GM12878 (cell line): ENCODE data around the gene QSOX2. TPM values are rescaled to one million over a fixed set of nuclear protein-coding genes. Genes with fewer than 3 reads are reported as not detected.

Source experiments
- ATAC-seq: fragments of 200-7000 bp; cut with Tn5 transposase; 3 replicates; pipeline ENCODE4 v1.9.1; 2020; ENCODE audit warnings: mild to moderate bottlenecking, moderate library complexity
- BruUV-seq: library from RNA; stranded (reverse); fragments of 400-500 nt; replicated peaks from 2 replicates; lab custom pipeline; 2021; lab: Mats Ljungman, UMichigan
- CTCF ChIA-PET: fragments of 300-600 bp; sonication (Branson Sonifier 250); formaldehyde crosslinking; extraction: SDS; loops from one replicate; lab custom pipeline; 2021; ENCODE audit warnings: inconsistent platforms; lab: Yijun Ruan, JAX
- POLR2A ChIA-PET: fragments of 350-600 bp; formaldehyde crosslinking; extraction: SDS; loops from one replicate; lab custom pipeline; 2021; ENCODE audit warnings: inconsistent platforms; lab: Charles Lee
- RAD21 ChIA-PET: fragments of 300-600 bp; sonication (Branson Sonifier 250); formaldehyde crosslinking; loops from one replicate; lab custom pipeline; 2023; ENCODE audit warnings: antibody characterized with exemption; ENCODE audit not compliant: unreplicated experiment; lab: Charles Lee
- SMC1A ChIA-PET: fragments of 300-600 bp; sonication (Branson Sonifier 250); formaldehyde crosslinking; loops from one replicate; lab custom pipeline; 2023; ENCODE audit not compliant: unreplicated experiment, uncharacterized antibody; lab: Charles Lee
- DNase-seq: peaks from one replicate; pipeline ENCODE4 v3.0.0-alpha.2; 2011; ENCODE audit warnings: low read depth, low spot score
- FAIRE-seq: peaks from 3 replicates; lab custom pipeline; 2011; peaks lifted over from hg19 to GRCh38; lab: Jason Lieb, UNC
- H2AFZ ChIP-seq: 2 replicates; pipeline ENCODE4 v1.6.0; 2011; ENCODE audit warnings: low read depth, low read length, control low read depth; ENCODE audit not compliant: control insufficient read depth
- H3K27ac ChIP-seq: 2 replicates; pipeline ENCODE4 v1.5.1; 2011; ENCODE audit warnings: control low read depth; ENCODE audit not compliant: control insufficient read depth, insufficient read depth
- H3K27me3 ChIP-seq, 2 experiments: replicated peaks in 1 of 2; 2 replicates each; pipeline versions ENCODE4 v1.6.0 to v1.6.1; 2011; ENCODE audit warnings: low read length in 1 of 2; ENCODE audit not compliant: control insufficient read depth in 2 of 2, insufficient read depth in 2 of 2
- H3K36me3 ChIP-seq, 2 experiments: 2 replicates each; pipeline ENCODE4 v1.5.1; 2011; ENCODE audit warnings: low read length in 1 of 2; ENCODE audit not compliant: control insufficient read depth in 2 of 2, insufficient read depth in 2 of 2
- H3K4me1 ChIP-seq: 2 replicates; pipeline ENCODE4 v1.6.1; 2011; ENCODE audit warnings: mild to moderate bottlenecking, low read length, moderate library complexity, mixed read lengths; ENCODE audit not compliant: control insufficient read depth, insufficient read depth
- H3K4me2 ChIP-seq: 2 replicates; pipeline ENCODE4 v1.6.0; 2011; ENCODE audit warnings: control low read depth; ENCODE audit not compliant: control insufficient read depth, insufficient read depth
- H3K4me3 ChIP-seq: fragments of 200-600 bp; sonication (generic); 2 replicates; pipeline ENCODE4 v1.5.1; 2016
- H3K79me2 ChIP-seq: 2 replicates; pipeline ENCODE4 v1.6.0; 2011; ENCODE audit warnings: low read length; ENCODE audit not compliant: control insufficient read depth, insufficient read depth
- H3K9ac ChIP-seq: 2 replicates; pipeline ENCODE4 v1.8.0; 2011; ENCODE audit warnings: low read length, control low read depth, mixed read lengths; ENCODE audit not compliant: control insufficient read depth, insufficient read depth
- H3K9me3 ChIP-seq: replicated peaks from 3 replicates; pipeline ENCODE4 v1.5.1; 2011; ENCODE audit warnings: mild to moderate bottlenecking, low read length; ENCODE audit not compliant: control insufficient read depth, insufficient read depth
- H4K20me1 ChIP-seq: 2 replicates; pipeline ENCODE4 v1.6.0; 2011; ENCODE audit not compliant: control insufficient read depth, insufficient read depth
- ATF7 ChIP-seq: fragments of 450-650 bp; IDR thresholded peaks from 2 replicates; pipeline ENCODE4 v1.6.1; 2016; ENCODE audit warnings: low read depth, mild to moderate bottlenecking
- BCL11A ChIP-seq: IDR thresholded peaks from 2 replicates; pipeline ENCODE4 v1.6.1; 2011; ENCODE audit warnings: low read depth, low read length
- CBX5 ChIP-seq: sonication (generic); IDR thresholded peaks from 2 replicates; pipeline ENCODE4 v1.6.1; 2016; ENCODE audit warnings: low read depth, moderate library complexity, mild to moderate bottlenecking, inconsistent platforms
- EZH2 ChIP-seq: IDR thresholded peaks from 2 replicates; pipeline ENCODE4 v1.6.1; 2012; ENCODE audit warnings: low read depth, mild to moderate bottlenecking, control low read depth, inconsistent platforms, low read length, borderline replicate concordance; ENCODE audit not compliant: control insufficient read depth
- FOXM1 ChIP-seq: IDR thresholded peaks from 2 replicates; pipeline ENCODE4 v1.6.1; 2012; ENCODE audit warnings: low read depth, mild to moderate bottlenecking, inconsistent platforms, low read length, moderate library complexity
- MLLT1 ChIP-seq: fragments of 450-650 bp; IDR thresholded peaks from 2 replicates; pipeline ENCODE4 v1.6.1; 2016; ENCODE audit warnings: mild to moderate bottlenecking
- MTA2 ChIP-seq: fragments of 450-650 bp; IDR thresholded peaks from 2 replicates; pipeline ENCODE4 v1.6.1; 2016; ENCODE audit warnings: low read depth, mild to moderate bottlenecking, moderate library complexity
- MTA3 ChIP-seq: IDR thresholded peaks from 2 replicates; pipeline ENCODE4 v1.6.1; 2012; ENCODE audit warnings: low read length, inconsistent platforms, borderline replicate concordance
- MYC ChIP-seq: IDR thresholded peaks from 2 replicates; pipeline ENCODE4 v1.6.1; 2011; ENCODE audit warnings: mild to moderate bottlenecking, low read length, moderate library complexity, inconsistent platforms; ENCODE audit not compliant: insufficient read depth, insufficient replicate concordance, insufficient read length, severe bottlenecking
- PKNOX1 ChIP-seq: fragments of 450-650 bp; IDR thresholded peaks from 2 replicates; pipeline ENCODE4 v1.6.1; 2016; ENCODE audit warnings: mild to moderate bottlenecking
- PML ChIP-seq: IDR thresholded peaks from 2 replicates; pipeline ENCODE4 v1.6.1; 2012; ENCODE audit warnings: low read length, inconsistent platforms
- RELB ChIP-seq: fragments of 450-650 bp; IDR thresholded peaks from 2 replicates; pipeline ENCODE4 v1.6.1; 2017; ENCODE audit warnings: low read depth, mild to moderate bottlenecking, moderate library complexity
- SRF ChIP-seq, 2 experiments: IDR thresholded peaks; 2 replicates each; pipeline ENCODE4 v1.6.1; 2011; ENCODE audit warnings: low read depth in 2 of 2, low read length in 2 of 2, mild to moderate bottlenecking in 1 of 2, moderate library complexity in 1 of 2
- SUPT20H ChIP-seq: IDR thresholded peaks from 2 replicates; pipeline ENCODE4 v1.6.1; 2011; ENCODE audit warnings: low read depth, mild to moderate bottlenecking, low read length, moderate library complexity, borderline replicate concordance; ENCODE audit not compliant: control insufficient read depth
- TARDBP ChIP-seq: IDR thresholded peaks from 2 replicates; pipeline ENCODE4 v1.6.1; 2016; ENCODE audit warnings: borderline replicate concordance
- YBX1 ChIP-seq: fragments of 450-650 bp; IDR thresholded peaks from 2 replicates; pipeline ENCODE4 v1.6.1; 2016; ENCODE audit warnings: antibody characterized with exemption
- ZBTB33 ChIP-seq: fragments of 450-650 bp; IDR thresholded peaks from 2 replicates; pipeline ENCODE4 v1.6.1; 2017; ENCODE audit warnings: mild to moderate bottlenecking
- WGBS: methylation state at CpG from one replicate; pipeline ENCODE4 v1.1.6; 2016; ENCODE audit warnings: low lambda C conversion rate; ENCODE audit not compliant: insufficient replicate concordance, insufficient coverage; ENCODE audit errors: missing lambda C conversion rate; 5-methylcytosine and 5-hydroxymethylcytosine counted together
- in situ Hi-C: fragments of 300-500 bp; cut with MboI; formaldehyde crosslinking; loops from 9 replicates; pipeline ENCODE4 v1.14.3; 2018; ENCODE audit warnings: mixed read lengths
- intact Hi-C: fragments of 100-400 bp; cut with micrococcal nuclease; formaldehyde crosslinking; loops from one replicate; pipeline ENCODE4 v1.14.2; 2022; ENCODE audit not compliant: unreplicated experiment
- polyA plus RNA-seq, 11 experiments: library from polyadenylated mRNA; depleted of rRNA in 4 of 11; unstranded in 6 of 11; stranded (reverse) in 5 of 11; fragments of >200 nt; fragmentation: Nextera tagmentation in 4 of 11; fragmentation: Illumina TruSeq in 1 of 11; extraction: Ambion mirVana in 4 of 11; extraction: Trizol in 1 of 11; gene quantifications; 1 replicate in 1 of 11; 2 replicates in 10 of 11; pipeline versions ENCODE4 v1.2.1 to v1.2.3, GENCODE V29; 2011 to 2016; ENCODE audit warnings: inconsistent platforms in 2 of 11, missing spikeins in 2 of 11, low read depth in 1 of 11
- total RNA-seq, 4 experiments: library from RNA; depleted of rRNA in 3 of 4; stranded (reverse); fragments of >200 nt in 3 of 4; fragmentation: Illumina TruSeq in 1 of 4; extraction: Trizol in 1 of 4; gene quantifications; 2 replicates each; pipeline versions ENCODE4 v1.2.1 to v1.2.3, GENCODE V29; 2013 to 2021

Gene QSOX2
- total and polyA plus RNA-seq, 10 of the 15 experiments (the other 5 are each of a cell fraction or from before 2014, with no cell fraction given) = 0.34 to 16.1 (median 8.2) TPM

- in situ Hi-C loops (loop anchor here (5.0 kb wide), 1 partner anchor 101 kb away; no protein-coding TSS in a partner anchor), intact Hi-C loops (no loop called here)
- Histone ChIP-seq H4K20me1 (no peaks in the 10 kb centered on the region), H3K4me1 (no peaks in the 10 kb centered on the region), H3K9me3 (no peaks in the 10 kb centered on the region), H3K27me3 (peaks cover 0 to 2% of the 10 kb centered on the region in 2 experiments; a peak in 2 of 4 replicates), H3K4me2 (no peak overlapping the region), H2AFZ (no peak overlapping the region), H3K36me3 (no peaks in the 10 kb centered on the region), H3K79me2 (no peaks in the 10 kb centered on the region), H3K4me3 (no peak overlapping the region), H3K9ac (no peak overlapping the region), H3K27ac (no peak overlapping the region)
- TF ChIP-seq MLLT1 (no peak), PML (no peak), YBX1 (no peak), MTA2 (no peak), SRF (IDR thresholded peaks at IDR 0.05; ENCODE audit: low read depth in 2 of 2, low read length in 2 of 2) (no peak), EZH2 (no peak), PKNOX1 (no peak), ZBTB33 (no peak), RELB (no peak), SUPT20H (no peak), CBX5 (no peak), MTA3 (no peak), MYC (no peak), ATF7 (no peak), TARDBP (no peak), BCL11A (no peak), FOXM1 (no peak)
- 53% methylated on average over 14 of the region's 14 CpGs for WGBS
- BruUV-seq = no TSS peak
- ChIA-PET POLR2A (no interaction called here), SMC1A (no interaction called here), CTCF (interaction anchor here (1.3 kb wide), 1 partner anchor 10 kb away, joined by 4 read pairs; no protein-coding TSS in a partner anchor), RAD21 (no interaction called here)
- ATAC-seq (no peak), FAIRE-seq (no peak), DNase-seq (no peak)
Observed at GRCh38 chr9:136273244-136273865, 27.7 kb upstream of the QSOX2 start.
